Fibroblast of villous mesenchyme (primary cell): Measurements from ENCODE around the gene KRTAP4-5. TPM values are rescaled to one million over a fixed set of nuclear protein-coding genes. Genes with fewer than 3 reads are reported as not detected.
"Not testable (repeated sequence)": the region's sequence is repeated elsewhere in the genome, so short reads cannot be mapped to it uniquely, and the experiment has no call there.

ENCODE experiments used
- DNase-seq: peaks from one replicate; pipeline ENCODE4 v3.0.0-alpha.2; 2010; ENCODE audit warnings: low read depth
- H3K4me3 ChIP-seq: 2 replicates; pipeline ENCODE4 v1.5.1; 2011; ENCODE audit warnings: low read depth, mild to moderate bottlenecking, low read length
- CTCF ChIP-seq: IDR thresholded peaks from 2 replicates; pipeline ENCODE4 v1.5.1; 2012; ENCODE audit warnings: low read depth, mild to moderate bottlenecking, low read length; ENCODE audit not compliant: insufficient read depth
- total RNA-seq: library from RNA; depleted of rRNA; stranded (reverse); fragments of >200 nt; gene quantifications from 2 replicates; pipeline ENCODE4 v1.2.3, GENCODE V29; 2012

KRTAP4-5 gene
- total RNA-seq, 1 donor: not detected

- H3K4me3 ChIP-seq: no peak overlapping the region
- DNase-seq: no peak
- TF ChIP-seq CTCF: no peak
Measured at GRCh38 chr17:41131979-41132378, 17.6 kb downstream of the KRTAP4-5 start.

GRCh38 chr17:41127371-41127770 is 22.3 kb downstream of the KRTAP4-5 start:
- DNase-seq: no peak
- no peak for TF ChIP-seq CTCF

GRCh38 chr17:41126412-41126811 is 23.2 kb downstream of the KRTAP4-5 start:
- no peak for DNase-seq
- no peak overlapping the region for H3K4me3 ChIP-seq
- no peak for TF ChIP-seq CTCF

More at GRCh38 chr17:41127371-41127770, 22.3 kb downstream of the KRTAP4-5 start:
- no peak overlapping the region for H3K4me3 ChIP-seq

GRCh38 chr17:41125064-41125463 is 24.6 kb downstream of the KRTAP4-5 start:
- TF ChIP-seq CTCF: no peak
- no peak overlapping the region for H3K4me3 ChIP-seq
- no peak for DNase-seq

- H3K4me3 ChIP-seq, DNase-seq: not testable (repeated sequence)
Measured at GRCh38 chr17:41123991-41124371, 25.6 kb downstream of the KRTAP4-5 start, which contains the start of gene KRTAP4-12. TSS of gene KRTAP4-12 (minus strand) at chr17:41124182. CDS start at chr17:41124122, 60 bp downstream.

GRCh38 chr17:41123292-41123990 is 26.2 kb downstream of the KRTAP4-5 start:
- H3K4me3 ChIP-seq, DNase-seq: not testable (repeated sequence)

- no peak for TF ChIP-seq CTCF
- no peak overlapping the region for H3K4me3 ChIP-seq
- no peak for DNase-seq
Measured at GRCh38 chr17:41121742-41122141, 27.9 kb downstream of the KRTAP4-5 start.

GRCh38 chr17:41119696-41120690 is 29.6 kb downstream of the KRTAP4-5 start:
- not testable (repeated sequence) for H3K4me3 ChIP-seq, DNase-seq
